NCI-H1105 treated with DMSO at 0.1 percent for 48 hours (cell line): ENCODE measurements around the gene SPRR2D.
"Not testable (repeated sequence)": the region's sequence is repeated elsewhere in the genome, so short reads cannot be mapped to it uniquely, and the experiment has no call there.

Experiments
- DNase-seq: peaks from one replicate; lab custom pipeline; 2025; lab: John Stamatoyannopoulos, UW

Gene SPRR2D

GRCh38 chr1:153040950-153041631 lies at the start of gene SPRR2D:
Gene SPRR2D (minus strand): TSS chr1:153041120. CDS start chr1:153040346, 774 bp downstream.
- no peak for DNase-seq

- no peak for DNase-seq
Observed at GRCh38 chr1:153087652-153088051, 46.7 kb upstream of the SPRR2D start.

DNA sequence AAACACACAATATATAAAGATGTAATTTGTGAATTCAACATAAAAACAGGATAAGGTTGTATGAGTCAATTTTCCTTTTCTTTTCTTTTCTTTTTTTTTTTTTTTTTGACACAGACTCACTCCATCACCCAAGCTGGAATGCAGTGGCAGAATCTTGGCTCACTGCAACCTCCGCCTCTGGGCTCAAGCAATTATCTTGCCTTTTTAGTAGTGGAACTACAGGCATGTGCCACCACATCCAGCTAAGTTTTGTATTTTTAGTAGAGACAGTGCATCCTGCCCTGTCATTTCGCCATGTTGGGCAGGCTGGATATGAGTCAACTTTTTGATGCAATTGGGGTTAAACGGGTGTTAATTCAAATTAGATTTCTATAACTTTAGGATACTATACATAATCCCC lies 40.8 kb upstream of the SPRR2D start:
- no peak for DNase-seq

DNA sequence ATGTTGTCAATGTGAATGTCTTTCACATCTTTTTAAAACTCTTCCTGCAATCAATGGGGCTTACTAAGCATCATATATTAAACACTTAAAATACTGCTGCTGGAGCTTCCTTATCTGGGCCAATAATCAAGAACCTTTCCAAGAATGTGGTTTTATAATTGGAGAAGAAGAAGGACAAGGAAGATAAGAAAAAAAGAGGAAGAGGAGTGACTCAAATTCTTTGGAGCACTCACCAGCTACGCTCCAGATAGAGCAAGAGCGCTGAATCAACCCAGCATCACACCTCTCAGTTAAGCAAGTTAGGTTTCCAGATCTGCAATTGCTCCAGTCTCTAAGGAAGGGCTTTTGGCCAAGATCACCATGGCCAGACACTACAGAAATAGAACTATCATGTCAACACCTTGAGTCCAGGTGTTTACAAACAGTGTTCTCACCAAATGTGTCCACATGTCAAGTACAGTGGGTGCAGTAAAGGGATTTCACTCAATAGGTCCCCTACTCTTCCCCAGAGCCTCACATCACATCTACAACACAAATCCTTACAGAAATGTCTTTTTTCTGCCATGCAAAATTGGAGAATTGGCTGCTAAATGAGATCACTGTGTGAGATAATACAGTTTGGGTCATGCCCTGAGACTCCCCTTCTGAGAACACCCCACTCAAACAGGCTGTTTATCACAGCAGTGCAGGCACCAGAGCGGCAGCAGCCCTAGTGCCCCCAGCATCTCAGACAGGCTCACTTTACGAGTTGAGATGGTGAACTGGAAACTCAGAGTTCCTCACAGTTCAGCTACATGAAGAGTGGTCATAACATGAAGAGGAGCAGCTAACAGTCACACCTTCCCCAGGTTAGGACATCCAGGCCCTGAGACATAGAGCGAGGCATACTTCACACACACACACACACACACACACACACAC lies 32.1 kb upstream of the SPRR2D start:
- DNase-seq, result no peak

GRCh38 chr1:153071511-153071910 lies 30.6 kb upstream of the SPRR2D start, which contains the start of gene SPRR2B:
Gene SPRR2B (minus strand): TSS chr1:153071611. CDS start chr1:153070839, 772 bp downstream.
- DNase-seq, result no peak

DNA sequence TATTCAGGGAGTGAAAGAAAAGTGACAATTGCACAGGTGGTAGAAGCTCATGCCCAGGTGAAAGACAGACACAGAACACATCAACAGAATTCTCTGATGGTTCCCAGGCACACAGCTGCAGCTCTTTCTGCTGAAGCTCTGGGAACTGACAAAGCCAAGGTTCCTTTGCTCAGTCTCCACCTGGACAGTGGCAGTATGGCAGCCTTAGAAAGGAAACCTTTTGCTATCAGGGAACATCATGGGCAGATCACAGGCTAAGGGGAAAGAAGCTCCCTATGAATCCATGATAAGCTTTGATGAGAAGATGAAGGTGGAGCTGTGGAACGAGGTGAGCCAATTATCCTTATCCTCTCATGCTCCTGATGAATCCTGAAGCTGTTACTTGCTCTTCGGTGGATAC lies 29.3 kb upstream of the SPRR2D start:
- DNase-seq, result no peak

- DNase-seq, result no peak
Observed at GRCh38 chr1:153058826-153059784, 18.2 kb upstream of the SPRR2D start.

- DNase-seq, result no peak
Observed at GRCh38 chr1:153058154-153058553, 17.2 kb upstream of the SPRR2D start.

- no peak for DNase-seq
Observed at GRCh38 chr1:153057375-153057774, 16.5 kb upstream of the SPRR2D start, which contains the start of gene SPRR2A. Gene SPRR2A (minus strand): TSS chr1:153057512. CDS start chr1:153056735, 777 bp downstream.

- not testable (repeated sequence) for DNase-seq
Observed at GRCh38 chr1:153056111-153056510, 15.2 kb upstream of the SPRR2D start.

DNA sequence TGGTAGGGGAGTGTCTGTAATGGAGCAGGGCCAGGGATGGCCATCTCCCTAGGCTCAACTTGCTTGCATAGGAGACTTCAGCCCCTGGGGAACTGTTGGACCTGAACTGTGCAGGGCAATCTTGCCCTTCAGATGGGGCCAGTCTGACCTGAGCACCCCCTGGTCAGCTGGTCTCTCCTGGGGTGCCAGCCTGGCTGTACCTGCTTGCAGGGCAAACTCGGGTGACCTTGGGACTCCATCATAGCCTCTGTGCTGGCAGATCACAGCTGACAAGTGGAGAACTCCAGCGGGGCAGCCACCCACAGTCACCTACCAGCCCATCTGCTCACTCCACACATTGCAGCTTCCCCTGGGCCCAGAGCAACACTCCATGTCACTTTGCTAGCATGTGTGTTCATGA lies 8.3 kb upstream of the SPRR2D start:
- no peak for DNase-seq

GRCh38 chr1:153035211-153035610 lies 5.7 kb downstream of the SPRR2D start:
- DNase-seq, result no peak

- DNase-seq, result no peak
Observed at GRCh38 chr1:153032677-153033308, 8.1 kb downstream of the SPRR2D start.

DNA sequence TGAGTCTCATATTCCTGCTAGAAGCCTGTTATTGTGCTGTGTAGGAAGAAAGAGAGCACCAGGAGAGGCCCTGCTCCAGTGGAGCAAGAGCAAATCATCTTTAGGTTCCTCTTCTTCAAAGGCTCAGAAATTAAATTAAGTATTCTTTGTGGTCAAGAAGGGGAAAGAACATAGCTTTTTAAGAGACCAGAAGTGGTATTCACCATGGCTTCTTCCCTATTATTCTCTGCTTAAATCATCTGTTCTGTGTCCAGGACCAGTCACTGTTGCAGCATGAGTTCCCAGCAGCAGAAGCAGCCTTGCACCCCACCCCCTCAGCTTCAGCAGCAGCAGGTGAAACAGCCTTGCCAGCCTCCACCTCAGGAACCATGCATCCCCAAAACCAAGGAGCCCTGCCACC lies 8.8 kb downstream of the SPRR2D start:
- DNase-seq, result no peak

- no peak for DNase-seq
Observed at GRCh38 chr1:153030895-153031294, 10.0 kb downstream of the SPRR2D start, which contains the start of gene SPRR1B. Gene SPRR1B (plus strand): TSS chr1:153031203. CDS start chr1:153032346, 1,143 bp downstream.

DNA sequence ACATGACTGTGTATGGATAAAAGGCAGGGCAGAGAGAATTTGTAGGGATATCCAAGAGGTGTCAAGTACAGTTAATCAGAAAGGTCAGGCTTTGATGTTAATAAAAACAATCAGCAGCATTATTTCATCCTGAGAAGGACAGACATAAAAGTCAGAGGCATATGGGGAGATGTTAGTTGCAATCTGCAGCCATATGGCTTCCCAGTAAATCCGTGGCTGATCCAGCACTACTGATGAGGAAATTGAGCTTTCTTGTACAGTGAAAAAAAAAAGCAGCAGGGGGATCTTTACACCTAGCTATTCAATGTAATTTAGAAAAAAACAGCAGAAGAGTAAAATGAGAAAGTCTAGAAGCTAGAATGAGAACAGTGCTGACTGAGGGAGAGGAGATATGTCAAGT lies 12.2 kb downstream of the SPRR2D start:
- DNase-seq, result no peak

- no peak for DNase-seq
Observed at GRCh38 chr1:153025797-153026196, 15.1 kb downstream of the SPRR2D start.

DNA sequence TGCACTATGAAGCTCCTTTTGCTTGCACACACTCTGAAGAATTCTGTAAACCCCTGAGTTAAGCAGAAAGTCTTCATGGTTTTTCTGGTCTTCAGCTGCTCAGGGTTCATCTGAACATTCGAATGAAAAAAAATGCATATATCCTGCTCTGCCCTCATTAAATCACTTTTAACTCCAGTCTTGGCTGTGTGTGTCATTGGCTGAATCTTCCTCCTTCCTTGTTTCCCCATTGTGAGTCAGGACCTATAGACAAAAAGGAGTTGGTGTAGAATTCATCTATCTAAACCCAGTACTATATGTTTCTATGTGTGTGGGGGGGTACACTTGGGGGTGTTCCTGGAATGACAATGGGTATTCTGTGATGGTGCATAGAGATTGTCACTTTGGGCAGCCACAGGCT lies 16.5 kb downstream of the SPRR2D start:
- no peak for DNase-seq

DNA sequence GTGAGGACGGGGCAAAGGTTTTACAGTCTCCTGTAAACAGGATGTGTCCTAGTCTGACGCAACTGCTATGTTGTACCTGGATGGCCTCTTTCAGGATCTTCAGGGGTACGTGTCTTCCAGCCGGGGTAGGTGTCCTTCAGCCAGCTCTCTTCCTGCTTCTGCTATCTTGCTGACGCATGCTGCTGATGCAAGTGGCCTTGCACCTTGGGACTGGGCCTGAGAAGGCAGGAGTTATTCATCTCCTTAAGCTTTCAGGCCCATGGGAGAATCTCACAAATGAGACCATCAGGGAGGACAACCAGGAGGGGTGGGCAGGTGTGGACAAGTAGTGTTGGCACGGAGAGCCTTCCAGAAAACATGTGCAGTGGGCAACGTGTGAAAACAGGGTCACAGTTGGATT lies 17.8 kb downstream of the SPRR2D start:
- DNase-seq, result no peak

DNA sequence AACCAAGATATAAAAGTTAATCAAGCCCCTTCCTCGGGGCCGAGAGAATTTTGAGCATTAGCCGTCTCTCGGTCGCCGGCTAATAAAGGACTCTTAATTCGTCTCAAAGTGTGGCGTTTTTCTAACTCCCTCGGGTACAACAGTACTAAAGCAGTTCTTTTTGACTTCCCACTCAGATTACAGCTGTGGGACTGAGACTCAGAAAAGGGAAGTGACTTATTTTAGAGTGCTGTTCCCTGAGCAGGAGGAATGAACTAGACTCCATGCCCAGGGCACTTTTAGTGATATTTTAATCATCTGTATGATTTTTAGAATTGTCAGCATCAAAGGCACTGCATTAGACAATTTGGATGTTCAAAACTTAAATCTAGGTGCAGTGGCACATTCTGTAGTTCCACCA lies 18.6 kb downstream of the SPRR2D start:
- not testable (repeated sequence) for DNase-seq

DNA sequence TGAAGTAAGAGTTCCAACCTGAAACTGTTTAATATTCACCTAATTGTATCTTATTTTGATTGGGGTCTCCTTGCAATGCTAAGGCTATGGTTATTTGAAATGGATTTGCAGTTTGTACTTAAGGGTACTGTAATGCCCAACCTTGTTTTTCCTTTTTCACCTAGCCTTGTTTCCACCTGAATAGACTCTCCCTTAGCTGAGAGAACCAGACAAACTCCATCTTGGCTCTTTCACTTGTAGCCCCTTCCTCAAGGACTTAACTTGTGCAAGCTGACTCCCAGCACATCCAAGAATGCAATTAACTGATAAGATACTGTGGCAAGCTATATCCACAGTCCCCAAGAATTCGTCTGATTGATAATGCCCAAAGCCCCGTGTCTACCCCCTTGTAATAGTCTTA lies 19.1 kb downstream of the SPRR2D start:
- not testable (repeated sequence) for DNase-seq
